Ascending aorta (tissue), 2 donors: ENCODE data around the gene THBS4. TPM values are rescaled to one million over a fixed set of nuclear protein-coding genes. Genes with fewer than 3 reads are reported as not detected.

Experiments
- DNase-seq, 2 donors: peaks; one replicate each; pipeline ENCODE4 v3.0.0-alpha.2; 2019; ENCODE audit warnings: low spot score in 2 of 2
- H3K27ac ChIP-seq, 2 donors: fragments of 200-600 bp; sonication (generic); one replicate each; pipeline ENCODE4 v1.5.1; 2016 to 2017; ENCODE audit warnings: mild to moderate bottlenecking in 1 of 2
- H3K27me3 ChIP-seq: fragments of 200-600 bp; sonication (generic); one replicate; pipeline ENCODE4 v1.5.1; 2017
- H3K36me3 ChIP-seq, 2 donors: fragments of 200-600 bp; sonication (generic); one replicate each; pipeline ENCODE4 v1.5.1; 2016
- H3K4me1 ChIP-seq, 2 donors: fragments of 200-600 bp; sonication (generic); one replicate each; pipeline ENCODE4 v1.5.1; 2016 to 2017; ENCODE audit warnings: mild to moderate bottlenecking in 1 of 2
- H3K4me3 ChIP-seq, 2 donors: fragments of 200-600 bp; sonication (generic); one replicate each; pipeline ENCODE4 v1.5.1; 2016 to 2017; ENCODE audit warnings: mild to moderate bottlenecking in 1 of 2
- H3K9me3 ChIP-seq, 2 donors: fragments of 200-600 bp; sonication (generic); one replicate each; pipeline ENCODE4 v1.5.1; 2016
- CTCF ChIP-seq, 3 experiments: fragments of 200-600 bp in 2 of 3; fragments of 450-650 bp in 1 of 3; sonication (generic) in 2 of 3; IDR thresholded peaks; one replicate each; pipeline ENCODE4 v1.5.1; 2016 to 2019; ENCODE audit warnings: antibody characterized with exemption in 3 of 3, mild to moderate bottlenecking in 1 of 3, moderate library complexity in 1 of 3
- intact Hi-C: fragments of 100-400 bp; cut with DNase I; formaldehyde crosslinking; loops from one replicate; pipeline ENCODE4 v1.15.1; 2023
- total RNA-seq: library from RNA; depleted of rRNA; stranded (reverse); fragments of >200 nt; gene quantifications from one replicate; pipeline ENCODE4 v1.1.0, GENCODE V29; 2016

THBS4 gene
- total RNA-seq, 1 donor from 2014 or later: not detected

- H3K9me3 ChIP-seq: no peaks in the 10 kb centered on the region
- no peak for TF ChIP-seq CTCF (IDR thresholded peaks at IDR 0.05)
- H3K27me3 ChIP-seq: no peaks in the 10 kb centered on the region
- no peak overlapping the region for H3K4me3 ChIP-seq
- intact Hi-C loops: no loop called here
- no peak overlapping the region for H3K27ac ChIP-seq
- no peak for DNase-seq
- no peaks in the 10 kb centered on the region for H3K36me3 ChIP-seq
- peaks cover 0 to 2% of the 10 kb centered on the region in 2 donors for H3K4me1 ChIP-seq
Observed at GRCh38 chr5:80067531-80068245, 32.5 kb downstream of the THBS4 start.

GRCh38 chr5:80068246-80068636 lies 33.1 kb downstream of the THBS4 start:
- H3K9me3 ChIP-seq: no peaks in the 10 kb centered on the region
- no peaks in the 10 kb centered on the region for H3K27me3 ChIP-seq
- no peak for DNase-seq
- H3K36me3 ChIP-seq: no peaks in the 10 kb centered on the region
- TF ChIP-seq CTCF (IDR thresholded peaks at IDR 0.05): no peak
- H3K27ac ChIP-seq: no peak overlapping the region
- no peak overlapping the region for H3K4me3 ChIP-seq
- H3K4me1 ChIP-seq: peaks cover 0 to 2% of the 10 kb centered on the region in 2 donors
- intact Hi-C loops: no loop called here

GRCh38 chr5:80068775-80069174 lies 33.6 kb downstream of the THBS4 start:
- no peaks in the 10 kb centered on the region for H3K9me3 ChIP-seq
- no peaks in the 10 kb centered on the region for H3K36me3 ChIP-seq
- H3K4me3 ChIP-seq: no peak overlapping the region
- TF ChIP-seq CTCF (IDR thresholded peaks at IDR 0.05): no peak
- no peak overlapping the region for H3K27ac ChIP-seq
- intact Hi-C loops: no loop called here
- no peak for DNase-seq
- peaks cover 0 to 2% of the 10 kb centered on the region in 2 donors for H3K4me1 ChIP-seq
- no peaks in the 10 kb centered on the region for H3K27me3 ChIP-seq

- Histone ChIP-seq H3K4me1 (no peaks in the 10 kb centered on the region), H3K27me3 (no peaks in the 10 kb centered on the region), H3K4me3 (no peak overlapping the region), H3K36me3 (no peaks in the 10 kb centered on the region), H3K9me3 (no peaks in the 10 kb centered on the region), H3K27ac (no peak overlapping the region)
- DNase-seq: no peak
- TF ChIP-seq CTCF (IDR thresholded peaks at IDR 0.05): no peak
- intact Hi-C loops: no loop called here
Observed at GRCh38 chr5:80069251-80069800, 34.2 kb downstream of the THBS4 start.

- Histone ChIP-seq H3K27ac (no peak overlapping the region), H3K4me3 (no peak overlapping the region), H3K36me3 (no peaks in the 10 kb centered on the region), H3K9me3 (no peaks in the 10 kb centered on the region), H3K27me3 (no peaks in the 10 kb centered on the region), H3K4me1 (no peaks in the 10 kb centered on the region)
- intact Hi-C loops: no loop called here
- no peak for DNase-seq
- no peak for TF ChIP-seq CTCF (IDR thresholded peaks at IDR 0.05)
Observed at GRCh38 chr5:80069918-80070318, 34.8 kb downstream of the THBS4 start.
